OCI-LY7 (cell line): ENCODE results near the gene AZU1. TPM values are rescaled to one million over a fixed set of nuclear protein-coding genes. Genes with fewer than 3 reads are reported as not detected.
"Not testable (repeated sequence)": the region's sequence is repeated elsewhere in the genome, so short reads cannot be mapped to it uniquely, and the experiment has no call there.

Experiments
- BruUV-seq: library from RNA; stranded (reverse); fragments of 400-500 nt; replicated peaks from 2 replicates; lab custom pipeline; 2021; lab: Mats Ljungman, UMichigan
- CTCF ChIA-PET: fragments of 300-600 bp; sonication (Branson Sonifier 250); formaldehyde crosslinking; loops from one replicate; lab custom pipeline; 2022; ENCODE audit warnings: antibody characterized with exemption; ENCODE audit not compliant: unreplicated experiment; lab: Charles Lee
- POLR2A ChIA-PET: fragments of 300-600 bp; sonication (Branson Sonifier 250); formaldehyde crosslinking; loops from one replicate; lab custom pipeline; 2022; ENCODE audit warnings: antibody characterized with exemption; lab: Charles Lee
- DNase-seq: peaks from one replicate; pipeline ENCODE4 v3.0.0-alpha.2; 2015; ENCODE audit warnings: low spot score
- H2AFZ ChIP-seq: fragments of 200-600 bp; sonication (generic), shearing (Covaris generic); 2 replicates; pipeline ENCODE4 v1.6.1; 2014; ENCODE audit warnings: mild to moderate bottlenecking, antibody characterized with exemption, low read length, moderate library complexity
- H3K27ac ChIP-seq: fragments of 200-600 bp; sonication (generic); 2 replicates; pipeline ENCODE4 v1.5.1; 2014; ENCODE audit warnings: mixed run types, low read depth, mild to moderate bottlenecking, moderate library complexity, low read length, inconsistent platforms; ENCODE audit not compliant: poor library complexity, severe bottlenecking
- H3K36me3 ChIP-seq: fragments of 200-600 bp; sonication (generic); 2 replicates; pipeline ENCODE4 v1.6.1; 2014; ENCODE audit warnings: mild to moderate bottlenecking, antibody characterized with exemption, low read length, moderate library complexity, mixed read lengths; ENCODE audit not compliant: insufficient read depth
- H3K4me1 ChIP-seq: fragments of 200-600 bp; sonication (generic); 2 replicates; pipeline ENCODE4 v1.5.1; 2014; ENCODE audit warnings: mild to moderate bottlenecking, low read length; ENCODE audit not compliant: insufficient read depth, poor library complexity, severe bottlenecking
- H3K4me2 ChIP-seq: fragments of 200-600 bp; sonication (generic); 2 replicates; pipeline ENCODE4 v1.6.1; 2014; ENCODE audit warnings: mild to moderate bottlenecking, low read length
- H3K4me3 ChIP-seq: fragments of 200-600 bp; sonication (generic); 2 replicates; pipeline ENCODE4 v1.5.1; 2014; ENCODE audit warnings: mild to moderate bottlenecking, low read depth, low read length; ENCODE audit not compliant: poor library complexity, severe bottlenecking
- H3K79me2 ChIP-seq: fragments of 200-600 bp; sonication (generic); 2 replicates; pipeline ENCODE4 v1.6.1; 2016; ENCODE audit warnings: low read depth, mild to moderate bottlenecking, low read length, moderate library complexity, mixed read lengths; ENCODE audit not compliant: insufficient read depth
- H3K9me2 ChIP-seq: fragments of 200-600 bp; sonication (generic); 2 replicates; pipeline ENCODE4 v1.6.1; 2016; ENCODE audit warnings: mild to moderate bottlenecking, low read length, mixed read lengths; ENCODE audit not compliant: insufficient read depth
- H3K9me3 ChIP-seq: fragments of 200-600 bp; sonication (generic); 2 replicates; pipeline ENCODE4 v1.6.1; 2014; ENCODE audit warnings: mild to moderate bottlenecking, mixed run types, low read length, mixed read lengths
- H4K20me1 ChIP-seq: fragments of 200-600 bp; sonication (generic); 2 replicates; pipeline ENCODE4 v1.6.1; 2014; ENCODE audit warnings: mild to moderate bottlenecking, antibody characterized with exemption, low read length, moderate library complexity, mixed read lengths; ENCODE audit not compliant: insufficient read depth
- EZH2phosphoT487 ChIP-seq: fragments of 200-600 bp; sonication (generic); IDR thresholded peaks from 2 replicates; pipeline ENCODE4 v1.6.1; 2018; ENCODE audit warnings: low read depth, borderline replicate concordance, mild to moderate bottlenecking, mixed run types, antibody characterized with exemption, low read length, moderate library complexity, mixed read lengths
- intact Hi-C: fragments of 100-400 bp; cut with micrococcal nuclease; formaldehyde crosslinking; loops from one replicate; pipeline ENCODE4 v1.10.0; 2022; ENCODE audit not compliant: unreplicated experiment
- total RNA-seq, 2 experiments: library from RNA; depleted of rRNA in 1 of 2; stranded (reverse); fragments of >200 nt in 1 of 2; shearing (Covaris generic) in 1 of 2; gene quantifications; 2 replicates each; pipeline ENCODE4 v1.2.3, GENCODE V29; 2014 to 2022
- TF ChIP-seq, protein P1 (sequence below): fragments of 200-600 bp; sonication (generic); conservative IDR thresholded peaks from 2 replicates; pipeline ENCODE4 v1.5.1; 2014; ENCODE audit warnings: mild to moderate bottlenecking, antibody characterized with exemption, low read length, moderate library complexity, mixed read lengths

AZU1 gene
- total RNA-seq, 2 experiments from 2014 or later = not detected

DNA sequence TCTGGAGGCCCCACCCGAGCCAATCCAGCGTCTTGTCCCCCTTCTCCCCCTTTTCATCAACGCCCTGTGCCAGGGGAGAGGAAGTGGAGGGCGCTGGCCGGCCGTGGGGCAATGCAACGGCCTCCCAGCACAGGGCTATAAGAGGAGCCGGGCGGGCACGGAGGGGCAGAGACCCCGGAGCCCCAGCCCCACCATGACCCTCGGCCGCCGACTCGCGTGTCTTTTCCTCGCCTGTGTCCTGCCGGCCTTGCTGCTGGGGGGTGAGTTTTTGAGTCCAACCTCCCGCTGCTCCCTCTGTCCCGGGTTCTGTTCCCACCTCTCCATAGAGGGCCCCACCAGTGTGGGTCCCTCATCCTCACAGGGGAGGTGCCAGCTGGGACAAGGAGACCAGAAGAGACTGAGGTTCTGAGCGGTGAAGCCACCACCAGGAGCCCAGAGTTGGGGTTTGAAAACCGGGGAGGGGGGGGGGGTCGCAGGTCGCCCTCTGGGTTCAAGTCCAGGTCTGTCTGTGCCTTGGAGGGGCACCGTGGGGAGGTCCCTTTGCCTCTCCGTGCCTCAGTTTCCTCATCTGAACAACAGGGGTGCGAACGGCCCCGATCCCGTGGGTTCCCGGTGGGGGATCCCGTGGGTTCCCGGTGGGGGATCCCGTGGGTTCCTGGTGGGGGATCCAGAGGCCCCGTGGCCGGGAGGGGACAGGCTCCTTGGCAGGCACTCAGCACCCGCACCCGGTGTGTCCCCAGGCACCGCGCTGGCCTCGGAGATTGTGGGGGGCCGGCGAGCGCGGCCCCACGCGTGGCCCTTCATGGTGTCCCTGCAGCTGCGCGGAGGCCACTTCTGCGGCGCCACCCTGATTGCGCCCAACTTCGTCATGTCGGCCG, 24.7 kb downstream of the AZU1 start, which contains the start of gene ELANE:
ELANE (plus strand) TSS at position 168 of the 878 bp plus-strand sequence; CDS start at position 194, 26 bp downstream.
- H2AFZ ChIP-seq = no peak within 1 kb of the TSS
- intact Hi-C loops = no loop called here
- no peaks in the 10 kb centered on the region for H3K36me3 ChIP-seq
- ChIA-PET POLR2A (no interaction called here), CTCF (no interaction called here)
- DNase-seq = no peak
- no peak within 1 kb of the TSS for H3K4me3 ChIP-seq
- H4K20me1 ChIP-seq = no peaks in the 10 kb centered on the region; the same call in 1 of the 2 replicates
- H3K79me2 ChIP-seq = no peaks in the 10 kb centered on the region
- no peaks in the 10 kb centered on the region for H3K9me3 ChIP-seq
- H3K9me2 ChIP-seq = no peaks in the 10 kb centered on the region
- no peak within 1 kb of the TSS for H3K27ac ChIP-seq
- TF ChIP-seq, protein P1, sequence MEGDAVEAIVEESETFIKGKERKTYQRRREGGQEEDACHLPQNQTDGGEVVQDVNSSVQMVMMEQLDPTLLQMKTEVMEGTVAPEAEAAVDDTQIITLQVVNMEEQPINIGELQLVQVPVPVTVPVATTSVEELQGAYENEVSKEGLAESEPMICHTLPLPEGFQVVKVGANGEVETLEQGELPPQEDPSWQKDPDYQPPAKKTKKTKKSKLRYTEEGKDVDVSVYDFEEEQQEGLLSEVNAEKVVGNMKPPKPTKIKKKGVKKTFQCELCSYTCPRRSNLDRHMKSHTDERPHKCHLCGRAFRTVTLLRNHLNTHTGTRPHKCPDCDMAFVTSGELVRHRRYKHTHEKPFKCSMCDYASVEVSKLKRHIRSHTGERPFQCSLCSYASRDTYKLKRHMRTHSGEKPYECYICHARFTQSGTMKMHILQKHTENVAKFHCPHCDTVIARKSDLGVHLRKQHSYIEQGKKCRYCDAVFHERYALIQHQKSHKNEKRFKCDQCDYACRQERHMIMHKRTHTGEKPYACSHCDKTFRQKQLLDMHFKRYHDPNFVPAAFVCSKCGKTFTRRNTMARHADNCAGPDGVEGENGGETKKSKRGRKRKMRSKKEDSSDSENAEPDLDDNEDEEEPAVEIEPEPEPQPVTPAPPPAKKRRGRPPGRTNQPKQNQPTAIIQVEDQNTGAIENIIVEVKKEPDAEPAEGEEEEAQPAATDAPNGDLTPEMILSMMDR = no peak
- TF ChIP-seq EZH2phosphoT487 = no peak
- no peak within 1 kb of the TSS for H3K4me2 ChIP-seq
- no TSS peak for BruUV-seq
- no peaks in the 10 kb centered on the region for H3K4me1 ChIP-seq

DNA sequence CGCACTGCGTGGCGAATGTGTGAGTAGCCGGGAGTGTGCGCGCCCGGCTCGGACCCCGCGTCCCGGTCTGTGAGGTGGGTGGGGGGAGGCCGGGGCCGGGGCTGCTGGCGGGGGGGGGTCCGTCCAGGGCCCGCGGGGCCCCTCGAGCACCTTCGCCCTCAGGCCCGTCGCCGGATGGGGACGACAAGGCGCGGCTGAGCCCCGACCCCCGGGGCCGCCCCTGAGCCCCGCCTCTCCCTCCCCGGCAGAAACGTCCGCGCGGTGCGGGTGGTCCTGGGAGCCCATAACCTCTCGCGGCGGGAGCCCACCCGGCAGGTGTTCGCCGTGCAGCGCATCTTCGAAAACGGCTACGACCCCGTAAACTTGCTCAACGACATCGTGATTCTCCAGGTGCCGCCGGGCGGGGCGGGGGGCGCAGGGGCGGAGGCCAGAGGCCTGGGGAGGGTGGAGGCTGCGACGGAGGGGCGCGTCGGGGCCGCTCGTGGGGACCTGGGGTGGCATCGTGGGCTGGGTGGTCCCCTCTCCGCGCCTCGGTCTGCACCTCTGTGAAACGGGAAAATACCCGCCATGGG, 25.5 kb downstream of the AZU1 start:
- DNase-seq = no peak
- ChIA-PET CTCF (no interaction called here), POLR2A (no interaction called here)
- Histone ChIP-seq H3K27ac (no peak overlapping the region), H3K4me1 (no peaks in the 10 kb centered on the region), H4K20me1 (no peaks in the 10 kb centered on the region; the same call in 1 of the 2 replicates), H3K79me2 (no peaks in the 10 kb centered on the region), H3K9me3 (no peaks in the 10 kb centered on the region), H3K36me3 (no peaks in the 10 kb centered on the region), H2AFZ (no peak overlapping the region), H3K4me3 (no peak overlapping the region), H3K9me2 (no peaks in the 10 kb centered on the region), H3K4me2 (no peak overlapping the region)
- TF ChIP-seq, protein P1 = no peak
- TF ChIP-seq EZH2phosphoT487 = no peak
- intact Hi-C loops = no loop called here
- no TSS peak for BruUV-seq

- H3K79me2 ChIP-seq, H3K4me3 ChIP-seq, H3K4me2 ChIP-seq, POLR2A ChIA-PET, DNase-seq, H4K20me1 ChIP-seq, H3K27ac ChIP-seq, H3K36me3 ChIP-seq, CTCF ChIA-PET, BruUV-seq, H2AFZ ChIP-seq, H3K9me3 ChIP-seq, H3K4me1 ChIP-seq, H3K9me2 ChIP-seq, intact Hi-C loops: not testable (repeated sequence)
Measured at GRCh38 chr19:853614-854220, 26.1 kb downstream of the AZU1 start.
